ENCODE measurements around the gene CHIT1.
A peak's percentile ranks its signal among the peaks of the same experiment; 100 is the strongest.
"Not testable (repeated sequence)": the region's sequence is repeated elsewhere in the genome, so short reads cannot be mapped to it uniquely, and the experiment has no call there.

Gene CHIT1

GRCh38 chr1:203239526-203240305, 10.2 kb upstream of the CHIT1 start:
- no peaks in the 10 kb centered on the region for H3K4me1 Mint-ChIP-seq
- H3K36me3 Mint-ChIP-seq, result no peaks in the 10 kb centered on the region
- ATAC-seq, result no peak
- DNase-seq (ENCODE audit: low spot score in 2 of 2), result no peak
- H3K27ac Mint-ChIP-seq, result no peak overlapping the region
- H3K9me3 Mint-ChIP-seq, result peaks cover 15% of the 10 kb centered on the region
- H3K4me3 Mint-ChIP-seq, result no peak overlapping the region

DNA sequence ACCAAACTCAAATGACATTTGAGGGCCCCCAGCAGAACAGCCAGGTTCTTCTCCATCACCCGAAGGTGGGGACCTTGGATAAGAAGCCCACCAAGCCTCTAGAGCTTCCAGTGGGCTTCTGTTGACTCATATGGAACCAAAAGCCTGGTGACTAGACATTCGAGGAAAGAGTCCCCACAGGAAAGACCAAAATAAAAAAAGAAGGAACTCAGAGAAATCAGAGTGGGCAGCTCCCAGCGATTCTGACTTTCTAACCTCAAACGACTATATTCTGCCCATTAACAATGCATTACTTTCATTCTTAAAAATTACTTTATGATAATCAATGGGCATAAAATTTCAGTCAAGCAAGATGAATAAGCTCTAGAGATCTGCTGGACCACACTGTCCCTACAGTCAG, 9.6 kb upstream of the CHIT1 start:
- no peak for DNase-seq (ENCODE audit: low spot score in 2 of 2)

DNA sequence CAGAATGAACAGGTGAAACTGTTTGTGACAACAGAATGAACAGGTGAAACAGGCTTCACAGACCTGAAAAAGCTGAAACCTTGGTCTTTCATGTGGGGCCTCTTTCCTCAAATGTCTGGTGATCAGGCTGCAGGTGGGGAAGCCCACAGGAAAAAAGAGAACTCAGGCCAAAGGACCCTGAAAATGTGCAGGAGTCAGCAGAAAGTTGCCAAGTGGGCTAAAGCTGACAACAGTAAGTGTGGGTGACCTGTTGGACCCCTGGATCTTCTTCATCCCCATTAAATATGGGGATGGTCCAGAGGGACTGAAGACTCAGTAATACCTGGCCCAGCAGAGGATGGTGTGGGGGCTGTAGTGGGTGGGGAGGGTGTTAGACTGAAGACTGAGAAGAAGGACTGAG, 9.1 kb upstream of the CHIT1 start:
- Mint-ChIP-seq H3K36me3 (no peaks in the 10 kb centered on the region), H3K9me3 (peaks cover 23% of the 10 kb centered on the region), H3K4me1 (no peaks in the 10 kb centered on the region), H3K4me3 (no peak overlapping the region), H3K27ac (no peak overlapping the region)
- ATAC-seq, result no peak
- DNase-seq (ENCODE audit: low spot score in 2 of 2), result no peak

More for the DNA sequence above, 9.6 kb upstream of the CHIT1 start:
- no peak overlapping the region for H3K4me3 Mint-ChIP-seq
- H3K36me3 Mint-ChIP-seq, result no peaks in the 10 kb centered on the region
- no peak overlapping the region for H3K27ac Mint-ChIP-seq
- H3K4me1 Mint-ChIP-seq, result no peaks in the 10 kb centered on the region
- peaks cover 18% of the 10 kb centered on the region for H3K9me3 Mint-ChIP-seq
- no peak for ATAC-seq

- not testable (repeated sequence) for H3K27ac Mint-ChIP-seq; H3K36me3 Mint-ChIP-seq; DNase-seq (ENCODE audit: low spot score in 2 of 2); H3K4me1 Mint-ChIP-seq; ATAC-seq; H3K4me3 Mint-ChIP-seq
- peaks cover 23% of the 10 kb centered on the region for H3K9me3 Mint-ChIP-seq
Observed at GRCh38 chr1:203234901-203235300, 5.4 kb upstream of the CHIT1 start.

GRCh38 chr1:203228670-203229069, 803 bp downstream of the CHIT1 start:
- H3K27ac Mint-ChIP-seq, result no peak overlapping the region
- H3K4me1 Mint-ChIP-seq, result no peaks in the 10 kb centered on the region
- H3K4me3 Mint-ChIP-seq, result no peak overlapping the region
- H3K36me3 Mint-ChIP-seq, result no peaks in the 10 kb centered on the region
- ATAC-seq (no peak), DNase-seq (ENCODE audit: low spot score in 2 of 2) (no peak)
- peaks cover under 1% of the 10 kb centered on the region for H3K9me3 Mint-ChIP-seq

GRCh38 chr1:203227371-203228083, 1.9 kb downstream of the CHIT1 start:
- ATAC-seq (no peak), DNase-seq (ENCODE audit: low spot score in 2 of 2) (no peak)
- no peaks in the 10 kb centered on the region for H3K9me3 Mint-ChIP-seq
- no peak overlapping the region for H3K4me3 Mint-ChIP-seq
- H3K36me3 Mint-ChIP-seq, result no peaks in the 10 kb centered on the region
- no peak overlapping the region for H3K27ac Mint-ChIP-seq
- H3K4me1 Mint-ChIP-seq, result no peaks in the 10 kb centered on the region

- no peaks in the 10 kb centered on the region for H3K36me3 Mint-ChIP-seq
- no peak overlapping the region for H3K4me3 Mint-ChIP-seq
- ATAC-seq (no peak), DNase-seq (ENCODE audit: low spot score in 2 of 2) (no peak)
- H3K27ac Mint-ChIP-seq, result no peak overlapping the region
- no peaks in the 10 kb centered on the region for H3K4me1 Mint-ChIP-seq
- H3K9me3 Mint-ChIP-seq, result no peaks in the 10 kb centered on the region
Observed at GRCh38 chr1:203225071-203225470, 4.4 kb downstream of the CHIT1 start.

DNA sequence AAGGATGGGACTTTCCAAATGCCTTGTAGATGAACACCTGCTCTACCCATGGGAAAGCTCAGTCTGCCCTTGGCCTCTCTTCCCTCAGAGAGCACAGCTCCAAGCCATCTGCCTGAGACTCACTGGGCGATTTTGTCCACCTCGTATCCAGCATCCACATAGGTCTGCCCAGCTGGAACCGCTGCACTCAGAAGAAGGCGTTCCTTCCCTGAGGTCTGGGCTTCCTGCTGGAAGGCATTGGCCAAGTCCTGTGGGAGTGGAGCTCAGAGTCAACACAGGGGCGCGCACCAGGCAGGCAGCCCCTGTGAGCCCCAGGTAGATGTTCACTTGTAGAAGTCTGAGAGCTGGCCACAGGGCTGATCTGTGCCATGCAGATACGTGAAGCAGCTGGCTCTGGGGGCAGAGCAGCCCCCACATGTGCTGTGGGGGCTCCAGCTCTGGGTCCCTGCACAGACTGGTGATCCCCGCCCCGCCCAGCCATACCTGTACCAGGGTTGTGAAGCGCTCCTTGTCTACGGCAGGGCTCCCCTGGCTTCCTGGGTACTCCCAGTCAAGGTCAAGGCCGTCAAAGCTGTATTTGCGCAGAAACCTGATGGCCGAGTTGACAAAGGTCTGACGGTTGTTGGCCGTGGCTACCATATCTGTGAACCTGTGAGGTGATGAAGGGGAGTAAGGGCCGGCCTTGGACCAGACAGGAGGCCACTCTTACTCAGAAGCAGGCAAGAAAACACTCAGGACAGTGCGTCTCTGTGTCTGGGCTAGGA, 6.3 kb downstream of the CHIT1 start:
- no peaks in the 10 kb centered on the region for H3K36me3 Mint-ChIP-seq
- no peak overlapping the region for H3K27ac Mint-ChIP-seq
- no peaks in the 10 kb centered on the region for H3K9me3 Mint-ChIP-seq
- DNase-seq (ENCODE audit: low spot score in 2 of 2), result no peak
- H3K4me1 Mint-ChIP-seq, result no peaks in the 10 kb centered on the region
- H3K4me3 Mint-ChIP-seq, result no peak overlapping the region
- ATAC-seq, result no peak

DNA sequence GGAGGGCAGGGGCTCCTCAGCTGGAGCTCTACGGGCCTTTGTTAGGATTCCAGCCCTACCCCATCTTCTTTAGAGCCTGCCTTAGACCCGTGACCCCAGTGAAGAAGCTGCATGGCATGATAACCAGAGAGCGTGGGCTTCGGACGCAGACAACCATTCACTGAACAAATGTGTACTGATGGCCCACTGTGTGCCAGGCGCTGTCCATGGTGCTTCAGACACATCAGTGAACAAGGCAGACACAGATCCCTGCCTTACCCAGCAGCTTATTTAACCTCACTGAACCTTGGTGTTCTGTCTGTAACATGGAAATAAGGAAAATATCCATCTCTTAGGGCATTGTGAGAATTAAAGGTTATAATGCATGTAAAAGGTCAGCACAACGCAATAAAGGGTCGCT, 9.5 kb downstream of the CHIT1 start:
- Mint-ChIP-seq H3K36me3 (no peaks in the 10 kb centered on the region), H3K4me1 (peaks cover 6% of the 10 kb centered on the region), H3K4me3 (no peak overlapping the region), H3K27ac (no peak overlapping the region), H3K9me3 (no peaks in the 10 kb centered on the region)
- no peak for DNase-seq (ENCODE audit: low spot score in 2 of 2)
- ATAC-seq, result no peak

DNA sequence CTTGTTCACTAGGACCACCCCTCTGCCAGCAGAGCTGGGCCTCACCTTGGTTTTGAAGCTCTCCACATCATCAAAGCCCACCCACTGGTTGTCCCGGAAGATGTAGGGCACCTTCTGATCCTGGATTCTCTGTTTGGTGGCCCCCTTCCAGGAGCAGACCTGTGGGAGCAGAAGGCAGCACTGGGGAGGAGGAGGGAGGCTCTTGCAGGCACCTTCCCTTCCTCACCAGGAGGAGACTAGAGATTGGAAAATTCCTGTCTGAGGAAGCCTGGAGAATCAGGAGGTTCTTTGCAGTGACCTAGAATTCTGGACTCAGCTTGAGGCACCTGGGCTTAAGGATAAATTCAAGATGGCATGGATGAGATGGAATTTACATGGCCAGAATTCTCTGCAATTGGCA, 10.3 kb downstream of the CHIT1 start:
- no peak for ATAC-seq
- Mint-ChIP-seq H3K4me3 (no peak overlapping the region), H3K9me3 (no peaks in the 10 kb centered on the region), H3K4me1 (peaks cover 6% of the 10 kb centered on the region), H3K36me3 (no peaks in the 10 kb centered on the region), H3K27ac (no peak overlapping the region)
- no peak for DNase-seq (ENCODE audit: low spot score in 2 of 2)

DNA sequence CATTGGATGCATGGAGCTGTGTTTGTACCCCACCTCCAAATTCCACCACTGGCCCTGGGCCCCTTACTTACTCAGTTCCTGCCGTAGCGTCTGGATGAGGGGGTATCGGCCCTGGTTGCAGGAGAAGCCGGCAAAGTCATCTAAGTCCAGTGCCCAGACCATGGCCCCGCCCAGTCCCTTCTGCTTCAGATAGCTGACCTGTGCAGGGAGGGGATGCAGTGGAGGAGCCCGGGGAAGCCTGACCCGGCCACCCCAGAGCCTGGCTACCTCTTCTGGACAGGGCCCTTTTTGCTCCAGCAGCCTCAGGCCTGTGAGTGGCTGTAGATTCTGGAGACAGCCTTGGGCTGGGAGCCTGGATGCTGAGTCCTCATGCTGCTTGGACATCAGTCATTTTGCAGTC, 11.8 kb downstream of the CHIT1 start:
- Mint-ChIP-seq H3K36me3 (no peaks in the 10 kb centered on the region), H3K4me3 (no peak overlapping the region), H3K4me1 (peaks cover 6% of the 10 kb centered on the region), H3K9me3 (no peaks in the 10 kb centered on the region), H3K27ac (no peak overlapping the region)
- ATAC-seq, result no peak
- no peak for DNase-seq (ENCODE audit: low spot score in 2 of 2)

- Mint-ChIP-seq H3K27ac (no peak overlapping the region), H3K36me3 (no peaks in the 10 kb centered on the region), H3K4me3 (no peak overlapping the region), H3K4me1 (peaks cover 6% of the 10 kb centered on the region), H3K9me3 (no peaks in the 10 kb centered on the region)
- DNase-seq (ENCODE audit: low spot score in 2 of 2) (no peak), ATAC-seq (peak; percentile 14)
Observed at GRCh38 chr1:203217139-203217655, 12.3 kb downstream of the CHIT1 start.

- Mint-ChIP-seq H3K27ac (no peak overlapping the region), H3K9me3 (no peaks in the 10 kb centered on the region), H3K36me3 (no peaks in the 10 kb centered on the region), H3K4me3 (no peak overlapping the region), H3K4me1 (peaks cover 6% of the 10 kb centered on the region)
- DNase-seq (ENCODE audit: low spot score in 2 of 2) (peak; percentile 46 to 78), ATAC-seq (peak; percentile 57)
Observed at GRCh38 chr1:203216274-203217138, 13.0 kb downstream of the CHIT1 start.

DNA sequence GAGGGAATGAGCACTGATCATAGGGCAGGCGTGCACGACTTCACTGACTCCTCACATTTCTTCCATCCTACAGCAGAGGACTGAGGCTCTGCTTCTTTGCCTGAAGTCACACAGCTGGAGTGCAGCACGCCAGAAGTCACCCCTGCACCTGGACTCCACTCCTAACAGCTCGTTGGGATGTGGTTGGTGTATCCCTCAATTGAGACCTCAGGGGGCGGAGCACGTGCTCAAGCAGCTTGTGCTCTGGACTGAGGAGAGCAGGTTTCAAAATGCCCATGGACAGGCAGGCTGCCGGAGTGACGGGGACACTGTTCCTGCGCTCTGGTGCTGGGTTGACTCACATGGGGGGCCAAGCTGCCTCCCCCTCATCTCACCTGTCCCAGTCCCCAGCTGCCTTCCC, 13.9 kb downstream of the CHIT1 start:
- Mint-ChIP-seq H3K9me3 (no peaks in the 10 kb centered on the region), H3K4me3 (no peak overlapping the region), H3K4me1 (peaks cover 6% of the 10 kb centered on the region), H3K27ac (no peak overlapping the region), H3K36me3 (no peaks in the 10 kb centered on the region)
- ATAC-seq (no peak), DNase-seq (ENCODE audit: low spot score in 2 of 2) (no peak)

DNA sequence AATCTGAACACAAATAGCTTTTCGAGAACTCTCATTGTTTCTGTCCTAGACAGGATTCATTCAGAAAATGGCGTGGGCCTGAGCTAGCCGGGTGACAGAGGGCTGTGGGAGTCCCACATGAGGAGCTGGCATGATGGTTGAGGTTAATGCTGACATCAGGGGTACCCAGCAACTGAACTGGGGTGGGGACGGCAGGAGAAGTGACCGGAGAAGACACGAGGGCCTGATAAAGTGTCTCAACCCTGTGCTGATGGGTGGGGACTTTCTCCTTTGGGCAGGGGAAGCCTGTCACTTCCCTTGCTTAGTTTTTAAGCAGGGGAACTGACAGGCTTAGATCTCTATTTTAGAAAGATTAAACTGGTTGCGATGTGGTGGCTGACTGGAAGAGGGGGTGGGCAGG, 14.6 kb downstream of the CHIT1 start:
- Mint-ChIP-seq H3K27ac (no peak overlapping the region), H3K36me3 (no peaks in the 10 kb centered on the region)

More for the DNA sequence above, 14.6 kb downstream of the CHIT1 start:
- peaks cover 6% of the 10 kb centered on the region for H3K4me1 Mint-ChIP-seq
- no peak overlapping the region for H3K4me3 Mint-ChIP-seq
- DNase-seq (ENCODE audit: low spot score in 2 of 2), result no peak
- no peak for ATAC-seq
- H3K9me3 Mint-ChIP-seq, result no peaks in the 10 kb centered on the region
